NOMO-1 treated with dmso at 0.1 percent for 144 hours (cell line): Measurements from ENCODE around the gene PRR30.
"Not testable (repeated sequence)": the region's sequence is repeated elsewhere in the genome, so short reads cannot be mapped to it uniquely, and the experiment has no call there.

ENCODE experiments used
- DNase-seq: peaks from one replicate; lab custom pipeline; 2025; ENCODE audit not compliant: unreplicated experiment; lab: John Stamatoyannopoulos, UW

PRR30 gene

DNA sequence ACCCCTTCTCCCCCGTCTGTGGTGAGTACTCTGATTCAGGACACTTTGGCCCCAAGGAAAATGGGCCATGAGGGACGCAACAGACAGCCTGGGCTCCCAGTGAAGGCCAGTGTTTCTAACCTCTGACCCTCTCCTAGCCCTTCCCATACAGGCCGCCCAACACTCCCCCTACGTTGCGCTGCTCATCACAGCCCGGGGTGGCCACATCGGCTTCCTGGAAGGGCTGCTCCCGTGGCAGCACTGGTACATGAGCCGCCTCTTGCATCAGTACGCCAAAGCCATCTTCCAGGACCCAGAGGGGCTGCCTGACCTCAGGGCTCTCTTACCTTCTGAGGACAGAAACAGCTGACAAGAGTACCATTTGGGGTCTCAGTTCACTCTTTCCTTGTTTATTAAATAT lies 8.8 kb downstream of the PRR30 start:
- no peak for DNase-seq

GRCh38 chr2:27128668-27129571 lies 10.3 kb downstream of the PRR30 start:
- no peak for DNase-seq

DNA sequence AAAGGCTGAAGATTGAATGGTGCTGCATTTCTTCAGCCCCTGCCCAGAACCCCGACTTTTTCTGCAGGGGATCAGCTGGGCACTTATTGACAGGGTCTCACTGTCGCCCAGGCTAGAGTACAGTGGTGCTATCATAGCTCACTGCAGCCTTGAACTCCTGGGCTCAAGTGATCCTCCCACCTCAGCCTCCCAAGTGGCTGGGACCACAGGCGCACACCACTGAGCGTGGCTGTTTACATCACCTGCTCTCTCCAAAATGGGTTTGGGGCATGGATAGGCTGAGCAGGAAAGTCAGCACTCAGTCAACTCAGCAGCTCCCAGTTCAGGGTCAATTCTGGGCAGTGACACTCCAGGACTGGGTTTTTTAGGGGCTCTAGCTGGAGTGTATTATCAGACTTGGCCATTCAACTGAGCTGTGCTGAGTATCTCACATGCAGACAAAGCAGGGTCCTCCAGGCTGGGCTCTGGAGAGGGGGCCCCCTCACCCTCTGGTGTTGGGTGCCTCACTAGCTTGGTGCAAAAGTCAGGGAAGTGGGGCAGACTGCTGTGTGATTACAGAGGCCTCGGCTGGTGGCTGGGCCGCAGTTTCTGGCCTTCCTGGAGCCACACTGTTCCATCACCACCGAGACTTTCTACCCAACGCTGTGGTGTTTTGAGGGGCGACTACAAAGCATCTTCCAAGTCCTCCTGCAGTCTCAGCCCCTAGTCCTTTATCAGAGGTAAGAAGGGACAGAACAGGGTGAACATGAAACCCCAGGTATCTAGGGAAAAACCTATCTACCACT lies 11.1 kb downstream of the PRR30 start:
- no peak for DNase-seq

DNA sequence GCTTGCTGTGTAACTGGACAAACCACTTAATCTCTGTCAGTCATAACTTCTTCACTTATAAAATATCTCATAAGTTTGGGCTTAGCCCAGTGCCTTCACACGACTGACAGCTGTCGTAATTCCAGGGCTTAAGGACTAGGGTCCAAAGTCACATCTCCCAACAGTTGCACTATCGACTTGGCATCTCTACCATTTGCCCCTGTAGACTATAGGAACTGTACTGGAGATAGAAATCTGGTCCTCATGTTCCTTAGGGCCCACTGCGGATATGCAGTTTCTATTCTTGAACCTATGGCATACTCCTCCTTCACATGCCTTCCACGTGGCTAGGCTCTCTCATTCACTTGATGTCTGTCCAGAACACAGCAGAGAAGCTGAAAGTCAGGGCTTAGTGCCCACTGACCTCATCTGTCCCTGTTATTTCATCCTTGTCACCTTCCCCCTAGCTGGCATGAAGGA lies 12.9 kb downstream of the PRR30 start:
- no peak for DNase-seq

- no peak for DNase-seq
Observed at GRCh38 chr2:27125104-27125503, 14.1 kb downstream of the PRR30 start.

DNA sequence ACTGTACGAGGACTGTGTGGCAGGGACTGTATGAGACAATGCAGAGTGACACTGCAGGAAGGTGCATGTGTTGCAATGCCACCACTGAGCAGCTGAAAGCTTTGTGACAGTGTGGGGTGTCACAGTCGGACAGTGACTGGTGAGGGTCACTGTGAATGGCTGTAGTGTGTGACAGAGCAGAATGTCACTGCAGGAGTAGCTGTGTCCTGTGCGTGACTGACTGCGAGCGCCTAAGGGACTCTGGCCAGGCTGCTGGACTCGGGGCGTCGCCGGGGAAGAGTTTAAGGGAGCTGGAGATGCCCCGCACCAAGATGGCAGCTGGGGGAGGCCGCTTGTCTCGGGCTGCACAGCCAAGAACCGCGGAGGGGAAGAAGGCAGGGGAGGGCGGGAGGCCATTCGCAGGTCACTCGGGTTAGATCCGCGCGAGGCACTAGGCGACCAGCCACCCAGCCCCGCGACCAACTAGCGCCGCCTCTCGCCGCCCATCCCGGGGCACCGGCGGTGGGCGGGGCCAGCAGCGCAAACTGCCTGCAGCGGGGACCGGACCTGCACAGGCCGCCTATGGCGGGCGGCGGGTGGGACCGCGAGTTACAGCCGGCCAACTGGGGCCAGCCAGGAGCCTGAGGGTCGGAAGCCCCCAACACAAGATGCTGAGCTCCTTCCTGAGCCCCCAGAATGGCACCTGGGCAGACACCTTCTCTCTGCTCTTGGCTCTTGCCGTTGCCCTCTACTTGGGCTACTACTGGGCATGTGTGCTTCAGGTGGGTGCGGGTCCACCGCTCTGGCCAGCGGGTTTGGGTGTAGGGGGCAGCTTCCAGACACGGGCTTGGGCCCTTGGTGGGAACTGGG lies 15.7 kb downstream of the PRR30 start, which contains the start of gene ABHD1:
ABHD1 (plus strand) TSS at position 514 of the 849 bp plus-strand sequence; CDS start at position 648, 134 bp downstream.
- peak; percentile 43 for DNase-seq

DNA sequence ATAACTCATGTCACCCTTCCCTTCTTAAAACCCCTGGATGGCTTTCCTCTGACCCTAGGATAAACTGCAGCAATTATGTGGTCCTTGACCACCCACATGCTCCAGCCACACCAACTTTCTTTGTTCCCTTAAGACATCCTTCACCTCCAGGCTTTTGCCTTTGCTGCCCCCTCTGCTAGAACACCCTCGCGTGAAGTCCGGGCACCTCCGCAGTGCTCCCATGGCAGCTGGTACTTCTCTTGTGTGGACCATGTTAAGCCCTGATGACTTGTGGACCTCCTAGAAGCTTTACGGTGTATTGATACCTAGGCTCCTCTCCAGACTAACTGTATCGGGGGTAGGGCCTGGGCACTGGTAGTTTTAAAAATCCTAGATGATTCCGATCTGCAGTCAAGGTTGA lies 16.4 kb downstream of the PRR30 start:
- no peak for DNase-seq

DNA sequence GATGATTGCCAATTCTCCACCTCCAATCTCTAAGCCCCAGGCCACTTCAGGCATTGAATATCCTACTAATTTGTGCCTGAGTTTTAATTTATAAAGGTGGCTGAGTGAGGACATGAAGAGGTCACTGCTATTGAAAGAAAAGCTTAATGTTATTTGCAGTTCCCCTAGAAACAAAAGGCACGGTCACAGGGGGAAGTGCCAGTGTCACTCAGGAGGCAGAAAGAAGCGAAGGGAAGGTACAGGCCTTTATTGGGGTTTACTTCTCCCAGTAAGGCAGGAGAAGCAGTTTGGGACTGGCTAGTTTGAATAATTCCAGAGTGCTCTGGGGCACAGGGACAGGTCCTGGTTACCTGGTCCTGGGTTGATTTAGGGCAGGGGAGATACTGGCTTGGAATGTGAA lies 17.3 kb downstream of the PRR30 start:
- DNase-seq: no peak

DNA sequence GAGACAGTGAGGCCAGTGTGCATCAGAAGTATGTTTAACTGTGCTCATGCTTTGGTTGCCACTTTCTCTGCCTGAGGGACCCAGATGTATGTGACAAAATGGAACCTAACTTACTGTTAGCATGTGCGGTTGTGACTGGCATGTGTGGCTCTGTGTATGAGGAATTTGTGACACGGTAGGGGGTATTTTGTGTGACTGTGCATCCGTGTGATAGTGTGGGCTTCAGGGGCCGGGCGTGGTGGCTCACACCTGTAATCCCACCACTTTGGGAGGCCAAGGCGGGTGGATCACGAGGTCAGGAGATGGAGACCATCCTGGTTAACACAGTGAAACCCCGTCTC lies 19.9 kb downstream of the PRR30 start:
- not testable (repeated sequence) for DNase-seq

GRCh38 chr2:27118525-27119329 lies 20.5 kb downstream of the PRR30 start, which contains the start of gene CGREF1:
Gene CGREF1 (minus strand): TSS chr2:27119128. CDS start chr2:27104366, 14,762 bp downstream.
- DNase-seq: no peak

DNA sequence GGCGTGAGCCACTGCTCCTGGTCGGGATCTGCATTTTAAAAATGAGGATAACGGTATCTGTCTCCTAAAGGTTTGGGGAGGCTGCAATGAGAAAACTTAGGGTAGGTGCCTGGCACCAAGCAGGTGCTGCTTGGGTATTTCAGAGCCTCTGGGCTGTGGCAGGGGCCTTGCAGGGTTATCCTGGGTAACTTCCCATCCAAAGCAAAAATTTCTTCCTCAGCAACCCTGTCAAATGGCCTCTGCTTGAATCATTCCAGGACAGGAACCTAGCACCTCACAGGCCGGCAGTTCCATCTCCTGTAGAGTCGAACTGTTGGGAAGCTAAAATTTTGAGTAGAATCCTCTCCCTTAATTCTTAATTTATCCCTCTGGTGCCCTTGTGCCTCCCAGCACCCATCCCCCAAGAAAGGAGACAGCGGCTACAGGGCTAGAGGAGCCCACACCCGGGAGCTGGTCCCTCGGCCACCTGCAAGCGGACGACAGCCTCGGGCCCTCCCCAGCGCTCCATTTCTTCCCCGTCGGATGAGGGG lies 21.1 kb downstream of the PRR30 start:
- DNase-seq: no peak

DNA sequence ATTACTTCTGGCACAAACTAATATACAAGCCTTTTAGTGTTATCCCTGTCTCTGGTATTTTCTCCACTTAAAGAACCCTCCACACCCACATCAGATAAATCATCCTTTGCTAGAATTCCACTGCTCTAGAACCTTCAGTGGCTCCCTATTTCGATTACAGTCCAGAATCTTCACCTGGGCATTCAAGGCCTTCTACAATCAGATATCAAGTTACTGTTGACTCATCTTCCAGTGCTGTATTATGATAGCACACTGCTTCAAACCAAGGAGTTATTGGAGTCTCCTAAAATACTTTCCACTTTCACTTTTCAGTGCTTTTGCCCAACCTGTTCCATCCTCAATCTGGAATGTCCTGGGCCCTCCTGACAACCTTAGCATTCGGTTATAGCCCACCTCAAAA lies 23.7 kb downstream of the PRR30 start:
- DNase-seq: no peak

DNA sequence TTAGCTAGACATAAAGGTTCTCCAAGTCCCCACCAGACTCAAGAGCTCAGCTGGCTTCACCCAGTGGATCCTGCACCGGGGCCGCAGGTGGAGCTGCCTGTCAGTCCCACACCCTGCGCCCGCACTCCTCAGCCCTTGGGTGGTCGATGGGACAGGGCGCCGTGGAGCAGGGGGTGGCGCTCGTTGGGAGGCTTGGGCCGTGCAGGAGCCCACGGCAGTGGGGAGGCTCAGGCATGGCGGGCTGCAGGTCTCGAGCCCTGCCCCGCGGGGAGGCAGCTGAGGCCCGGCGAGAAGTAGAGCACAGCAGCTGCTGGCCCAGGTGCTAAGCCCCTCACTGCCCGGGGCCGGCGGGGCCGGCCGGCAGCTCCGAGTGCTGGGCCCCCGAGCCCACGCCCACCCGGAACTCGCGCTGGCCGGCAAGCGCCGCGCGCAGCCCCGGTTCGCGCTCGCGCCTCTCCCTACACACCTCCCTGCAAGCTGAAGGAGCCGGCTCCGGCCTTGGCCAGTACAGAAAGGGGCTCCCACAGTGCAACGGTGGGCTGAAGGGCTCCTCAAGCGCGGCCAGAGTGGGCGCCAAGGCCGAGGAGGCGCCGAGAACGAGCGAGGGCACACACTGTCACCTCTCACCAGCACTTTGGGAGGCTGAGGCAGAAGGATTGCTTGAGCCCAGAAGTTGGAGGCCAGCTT lies 27.7 kb downstream of the PRR30 start:
- not testable (repeated sequence) for DNase-seq

DNA sequence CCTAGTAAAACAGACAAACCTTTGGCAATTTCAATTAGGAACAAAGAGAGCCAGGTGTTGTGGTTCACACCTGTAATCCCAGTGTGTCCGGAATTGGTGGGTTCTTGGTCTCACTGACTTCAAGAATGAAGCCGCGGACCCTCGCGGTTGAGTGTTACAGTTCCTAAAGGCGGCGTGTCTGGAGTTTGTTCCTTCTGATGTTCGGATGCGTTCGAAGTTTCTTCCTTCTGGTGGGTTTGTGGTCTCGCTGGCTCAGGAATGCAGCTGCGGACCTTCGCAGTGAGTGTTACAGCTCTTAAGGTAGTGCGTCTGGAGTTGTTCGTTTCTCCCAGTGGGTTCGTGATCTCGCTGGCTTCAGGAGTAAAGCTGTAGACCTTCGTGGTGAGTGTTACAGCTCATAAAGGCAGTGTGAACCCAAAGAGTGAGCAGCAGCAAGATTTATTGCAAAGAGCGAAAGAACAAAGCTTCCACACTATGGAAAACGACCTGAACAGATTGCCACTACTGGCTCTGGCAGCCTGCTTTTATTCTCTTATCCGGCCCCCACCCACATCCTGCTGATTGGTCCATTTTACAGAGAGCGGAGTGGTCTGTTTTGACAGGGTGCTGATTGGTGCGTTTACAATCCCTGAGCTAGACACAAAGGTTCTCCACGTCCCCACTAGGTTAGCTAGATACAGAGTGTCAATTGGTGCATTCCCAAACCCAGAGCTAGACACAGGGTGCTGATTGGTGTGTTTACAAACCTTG lies 28.4 kb downstream of the PRR30 start:
- DNase-seq: not testable (repeated sequence)

DNA sequence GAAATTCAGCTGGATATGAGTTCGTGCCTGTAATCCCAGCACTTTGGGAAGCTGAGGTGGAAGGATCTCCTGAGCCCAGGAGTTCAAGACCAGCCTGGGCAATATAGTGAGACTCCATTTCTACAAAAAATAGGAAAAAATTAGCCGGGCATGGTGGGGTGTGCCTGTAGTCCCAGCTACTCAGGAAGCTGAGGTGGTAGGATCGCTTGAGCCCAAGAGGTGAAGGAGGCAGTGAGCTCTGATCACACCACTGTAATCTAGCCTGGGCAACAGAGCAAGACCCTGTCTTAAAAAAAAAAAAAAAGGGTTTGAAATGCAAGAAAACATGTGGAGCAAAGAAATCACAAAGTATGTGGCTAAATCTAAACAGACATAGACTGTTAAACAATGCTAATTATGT lies 30.1 kb downstream of the PRR30 start:
- DNase-seq: no peak

DNA sequence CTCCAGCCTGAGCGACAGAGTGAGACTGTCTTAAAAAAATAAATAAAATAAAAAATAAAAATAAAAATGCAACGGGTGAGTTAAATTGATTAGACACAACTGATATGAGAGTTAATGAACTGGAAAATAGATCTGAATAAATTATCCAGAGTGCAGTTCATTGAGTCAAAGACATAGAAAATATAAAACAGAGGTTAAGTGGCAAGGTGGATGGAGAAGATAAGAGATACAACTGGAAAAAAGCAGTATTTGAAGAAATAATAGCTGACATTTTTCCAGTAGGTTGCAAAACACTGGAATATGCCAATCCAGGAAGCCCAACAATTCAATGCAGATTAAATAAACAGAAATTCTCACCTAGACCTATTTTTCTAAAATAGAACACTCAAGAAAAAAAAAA lies 31.0 kb downstream of the PRR30 start:
- DNase-seq: no peak

GRCh38 chr2:27105981-27106380 lies 33.2 kb downstream of the PRR30 start:
- no peak for DNase-seq

GRCh38 chr2:27102329-27102728 lies 36.9 kb downstream of the PRR30 start:
- no peak for DNase-seq

DNA sequence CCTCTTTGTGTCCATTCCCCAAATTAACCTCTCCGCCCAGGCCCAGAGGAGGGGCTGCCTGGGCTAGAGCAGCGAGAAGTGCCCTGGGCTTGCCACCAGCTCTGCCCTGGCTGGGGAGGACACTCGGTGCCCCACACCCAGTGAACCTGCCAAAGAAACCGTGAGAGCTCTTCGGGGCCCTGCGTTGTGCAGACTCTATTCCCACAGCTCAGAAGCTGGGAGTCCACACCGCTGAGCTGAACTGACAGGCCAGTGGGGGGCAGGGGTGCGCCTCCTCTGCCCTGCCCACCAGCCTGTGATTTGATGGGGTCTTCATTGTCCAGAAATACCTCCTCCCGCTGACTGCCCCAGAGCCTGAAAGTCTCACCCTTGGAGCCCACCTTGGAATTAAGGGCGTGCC lies 39.2 kb downstream of the PRR30 start:
- DNase-seq: no peak
